Measurements from ENCODE around the gene RAB37.

The RAB37 gene

DNA sequence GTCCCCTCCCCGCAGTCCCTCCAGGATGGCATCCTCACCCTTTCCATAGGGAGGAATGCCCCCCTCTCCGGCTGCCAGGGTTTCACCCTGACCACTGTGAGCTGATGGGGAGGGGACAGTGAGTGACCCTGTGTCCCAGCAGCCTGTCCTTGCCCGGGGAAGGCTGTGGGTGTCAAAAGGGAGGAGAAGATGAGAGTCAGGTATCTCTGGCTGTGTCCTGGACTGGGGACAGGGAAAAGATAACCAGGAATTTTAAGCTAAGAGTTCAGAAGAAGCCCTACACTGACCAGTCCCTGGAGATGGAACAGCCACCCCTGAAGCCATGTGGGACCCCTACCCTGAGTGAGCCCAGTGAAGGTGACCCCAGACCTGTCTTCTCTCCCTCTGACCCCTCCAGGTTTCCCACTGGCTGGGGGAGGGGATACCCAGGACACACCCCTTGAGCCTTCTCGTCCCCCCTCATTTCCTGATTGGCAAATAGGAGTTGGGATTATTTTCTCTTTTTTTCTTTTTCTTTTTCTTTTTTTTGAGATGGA, 27.8 kb downstream of the RAB37 start:
- DNase-seq: no peak

DNA sequence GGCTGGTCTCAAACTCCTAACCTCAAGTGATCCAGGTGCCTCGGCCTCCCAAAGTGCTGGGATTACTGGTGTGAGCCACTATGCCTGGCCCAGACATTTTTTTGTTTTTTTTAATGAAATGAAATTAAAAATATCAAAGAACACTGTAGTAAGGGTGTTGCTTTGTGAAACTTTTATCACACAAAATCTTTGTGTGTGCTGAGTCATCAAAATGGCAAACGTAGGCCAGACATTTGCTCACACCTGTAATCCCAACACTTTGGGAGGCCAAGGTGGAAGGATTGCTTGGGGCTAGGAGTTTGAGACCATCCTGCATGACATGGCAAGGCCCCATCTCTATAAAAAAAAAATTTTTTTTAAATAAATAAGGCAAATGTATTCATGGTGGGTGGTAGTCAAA, 29.4 kb downstream of the RAB37 start:
- no peak for DNase-seq

DNA sequence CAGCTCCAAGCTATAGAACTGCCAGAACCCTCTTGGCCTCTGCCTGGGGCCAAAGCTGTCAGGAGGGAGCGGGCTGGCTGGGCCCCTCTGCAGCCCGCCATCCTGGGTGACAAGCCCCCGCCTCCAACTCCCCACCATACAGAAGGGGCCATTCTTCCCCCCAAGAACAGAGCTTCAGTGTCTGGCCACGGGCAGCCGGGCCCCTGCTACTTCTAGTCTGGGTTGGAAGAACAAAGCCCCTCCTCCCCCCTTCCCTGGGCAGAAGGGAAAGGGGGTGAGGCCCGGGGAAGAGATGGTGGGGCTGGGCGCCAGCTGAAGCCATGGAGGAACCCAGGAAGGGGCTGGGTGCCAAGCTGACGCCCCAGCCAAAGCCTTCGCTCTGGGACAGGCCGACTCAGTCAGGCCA, 30.1 kb downstream of the RAB37 start:
- no peak for DNase-seq

DNA sequence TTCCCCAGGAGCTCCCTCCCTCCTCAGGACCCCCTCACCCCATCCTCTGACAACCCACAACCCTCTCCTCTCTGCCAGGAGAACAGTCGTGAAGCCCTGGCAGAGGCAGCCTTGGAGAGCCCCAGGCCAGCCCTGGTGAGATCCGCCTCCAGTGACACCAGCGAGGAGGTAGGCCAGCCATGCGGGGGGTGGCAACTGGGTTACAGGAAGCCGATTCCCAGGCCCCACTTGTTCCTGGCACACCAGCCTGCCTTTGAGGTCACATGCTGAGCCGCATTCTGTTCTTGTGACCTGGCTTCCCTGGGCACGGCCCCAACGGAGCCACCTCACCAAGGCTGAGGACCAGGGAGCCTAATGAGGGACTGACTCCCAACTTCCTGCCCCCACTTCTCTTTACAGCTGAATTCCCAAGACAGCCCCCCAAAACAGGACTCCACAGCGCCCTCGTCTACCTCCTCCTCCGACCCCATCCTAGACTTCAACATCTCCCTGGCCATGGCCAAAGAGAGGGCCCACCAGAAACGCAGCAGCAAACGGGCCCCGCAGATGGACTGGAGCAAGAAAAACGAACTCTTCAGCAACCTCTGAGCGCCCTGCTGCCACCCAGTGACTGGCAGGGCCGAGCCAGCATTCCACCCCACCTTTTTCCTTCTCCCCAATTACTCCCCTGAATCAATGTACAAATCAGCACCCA, 31.2 kb downstream of the RAB37 start:
- no peak for DNase-seq

DNA sequence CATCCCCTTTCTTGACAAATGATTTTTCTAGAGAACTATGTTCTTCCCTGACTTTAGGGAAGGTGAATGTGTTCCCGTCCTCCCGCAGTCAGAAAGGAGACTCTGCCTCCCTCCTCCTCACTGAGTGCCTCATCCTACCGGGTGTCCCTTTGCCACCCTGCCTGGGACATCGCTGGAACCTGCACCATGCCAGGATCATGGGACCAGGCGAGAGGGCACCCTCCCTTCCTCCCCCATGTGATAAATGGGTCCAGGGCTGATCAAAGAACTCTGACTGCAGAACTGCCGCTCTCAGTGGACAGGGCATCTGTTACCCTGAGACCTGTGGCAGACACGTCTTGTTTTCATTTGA, 31.7 kb downstream of the RAB37 start:
- DNase-seq: no peak

DNA sequence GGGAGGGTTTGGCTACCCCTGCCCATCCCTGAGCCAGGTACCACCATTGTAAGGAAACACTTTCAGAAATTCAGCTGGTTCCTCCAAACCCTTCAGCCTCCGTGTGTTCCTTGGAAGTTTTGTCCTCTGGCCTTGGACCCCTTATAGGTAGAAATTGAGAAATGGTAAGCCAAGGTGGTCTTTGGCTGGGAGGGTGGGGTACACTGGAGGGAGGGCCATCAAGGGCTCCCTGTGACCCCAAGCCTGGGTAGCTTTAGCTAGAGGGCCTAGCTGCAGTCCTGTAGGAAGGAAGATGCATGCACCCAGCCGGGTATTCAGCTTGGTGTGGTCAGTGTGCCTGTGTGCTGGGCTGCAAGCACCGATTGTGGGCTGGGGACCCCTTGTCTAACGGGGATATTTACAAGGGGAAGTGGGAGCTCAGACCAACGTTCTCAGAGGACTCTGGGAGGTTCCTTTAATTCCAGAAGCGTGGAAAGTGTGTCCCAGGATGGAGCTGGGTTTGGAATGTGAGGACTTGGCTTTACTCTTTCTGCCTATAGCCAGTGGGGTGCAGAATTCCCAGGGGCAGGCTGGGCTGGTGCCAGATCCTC, 32.3 kb downstream of the RAB37 start:
- DNase-seq: no peak

DNA sequence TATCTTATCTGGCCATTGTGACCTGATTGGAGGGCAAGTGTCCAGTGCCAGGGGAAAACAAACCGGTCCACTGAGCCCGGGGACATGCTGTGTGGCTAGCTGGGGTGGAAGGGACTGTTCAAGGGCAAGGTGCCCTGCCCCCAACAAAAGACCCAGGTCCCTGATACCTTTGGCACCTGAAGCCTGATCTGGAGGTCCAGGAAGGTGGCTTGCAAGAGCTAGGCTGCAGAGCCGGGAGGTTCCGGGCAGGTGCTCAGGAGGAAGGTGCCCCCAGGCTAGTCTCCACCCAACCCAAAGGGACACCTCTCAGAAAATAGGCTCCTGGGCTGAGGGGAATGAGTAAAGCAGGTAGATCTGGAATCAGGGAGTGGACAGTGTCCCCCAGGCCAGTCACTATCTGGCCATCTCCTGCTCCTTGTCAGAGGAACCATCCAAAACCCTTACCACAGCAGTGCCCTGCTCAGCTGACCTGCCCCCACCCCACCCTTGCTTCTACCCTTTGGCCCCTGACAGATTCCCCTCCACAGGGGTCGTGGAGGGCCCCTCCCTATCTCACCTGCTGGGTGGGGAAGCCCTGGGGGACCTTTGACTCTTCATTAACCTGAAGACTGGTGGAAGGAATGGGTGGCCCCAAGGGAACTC, 32.9 kb downstream of the RAB37 start:
- no peak for DNase-seq

DNA sequence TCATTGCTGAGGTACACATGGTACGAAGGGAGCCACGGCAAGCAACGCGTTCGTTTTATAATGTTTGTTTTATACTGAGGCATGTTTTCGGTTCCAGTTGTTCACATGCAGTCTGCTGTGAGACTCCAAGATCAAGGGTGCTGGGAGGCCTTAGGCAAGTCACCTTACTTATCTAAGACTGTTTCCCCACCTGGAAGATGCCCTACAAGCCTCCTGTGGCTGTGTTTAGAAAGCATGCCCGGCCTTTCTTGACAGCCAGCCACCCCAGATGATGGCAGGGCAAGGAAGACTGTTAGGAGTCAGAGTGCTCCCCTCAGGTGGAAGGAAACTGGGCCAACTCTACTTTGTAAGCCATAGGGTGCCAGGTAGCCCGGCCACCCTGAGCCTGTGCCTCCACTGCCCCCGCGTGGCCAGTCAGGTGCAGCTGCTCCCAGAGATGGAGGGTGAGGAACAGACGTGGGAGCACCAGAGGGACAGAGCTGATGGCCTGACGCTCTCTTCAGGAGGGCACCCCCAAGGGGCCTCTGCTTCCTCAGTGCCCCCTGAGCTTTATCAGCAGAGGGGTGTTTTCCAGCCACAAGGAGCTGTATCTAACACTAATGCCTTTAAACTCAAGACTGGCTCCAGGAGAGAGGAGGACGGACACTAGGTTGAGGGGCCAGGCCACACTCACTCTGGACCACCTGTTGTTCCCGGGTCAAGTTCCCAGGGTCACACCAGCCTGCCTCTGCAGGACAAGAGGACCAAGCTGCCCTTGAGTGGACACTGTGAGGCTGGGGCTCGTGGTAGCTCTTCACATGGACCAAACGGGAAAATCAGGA, 33.7 kb downstream of the RAB37 start:
- DNase-seq: peak; percentile 87

DNA sequence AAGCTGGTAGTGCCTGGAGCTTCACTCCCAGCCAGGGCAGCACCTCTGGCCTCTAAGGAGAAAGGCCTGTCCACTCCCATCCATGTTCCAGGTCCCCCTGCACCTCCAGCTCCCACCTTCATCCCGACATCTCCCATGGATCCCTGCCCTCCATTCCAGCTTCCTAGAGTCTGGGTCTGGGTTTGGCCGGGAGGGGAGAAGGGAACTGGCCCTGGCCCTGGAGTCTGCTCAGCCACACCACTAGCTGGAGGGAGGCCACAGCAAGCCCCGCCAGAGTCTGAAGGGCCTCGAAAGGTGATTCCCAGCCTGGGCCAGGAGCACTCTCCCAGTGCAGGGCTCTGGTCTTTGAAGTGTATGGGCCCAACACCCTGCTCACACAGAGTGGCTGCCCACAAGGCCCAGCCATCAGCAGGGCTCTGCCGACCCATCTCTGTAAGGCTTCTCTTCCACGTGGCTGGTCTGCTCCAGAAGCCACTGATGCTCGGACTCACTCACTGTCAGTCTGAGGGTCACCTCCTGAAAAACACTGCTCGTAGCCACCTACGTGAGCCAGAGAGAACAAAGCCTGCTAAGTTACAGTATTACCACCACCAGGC, 34.4 kb downstream of the RAB37 start:
- DNase-seq: no peak

DNA sequence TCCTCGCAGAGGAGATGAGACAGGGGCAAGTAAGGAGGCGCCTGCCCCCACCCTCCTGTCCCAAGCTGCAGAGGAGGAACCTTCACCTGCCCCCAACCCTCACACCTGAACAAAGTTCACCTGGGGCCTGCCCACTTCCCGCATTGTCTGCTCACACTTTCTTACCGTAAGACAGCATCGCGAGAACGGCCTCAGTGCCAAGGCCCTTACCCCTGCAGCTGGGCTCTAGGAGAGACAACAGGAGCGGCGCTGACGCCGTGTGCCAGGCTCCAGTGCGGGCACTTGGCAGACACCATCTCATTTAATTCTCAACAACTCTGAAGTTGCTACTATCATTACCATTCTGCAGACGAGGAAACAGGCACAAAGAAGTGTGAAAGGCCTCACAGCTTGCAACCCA, 35.0 kb downstream of the RAB37 start:
- DNase-seq: no peak

DNA sequence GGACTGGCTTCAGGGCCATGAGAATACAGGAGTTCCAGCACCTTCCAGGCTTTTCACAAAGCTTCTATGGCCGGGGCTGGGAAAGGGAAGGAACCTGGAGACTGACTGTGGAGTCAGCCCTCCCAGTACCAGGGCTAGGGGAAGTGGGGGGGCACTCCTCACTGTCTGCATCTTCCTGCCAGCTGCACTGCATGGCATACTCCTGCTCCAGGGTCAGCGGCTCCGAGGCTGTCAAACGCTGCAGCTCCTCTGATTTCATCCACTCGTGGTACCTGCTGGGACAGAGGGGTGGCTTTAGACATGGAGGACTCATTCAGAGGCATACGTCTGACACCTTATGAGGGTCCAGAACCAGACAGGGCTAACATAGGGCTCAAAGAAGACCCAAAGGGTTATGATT, 36.4 kb downstream of the RAB37 start:
- no peak for DNase-seq

DNA sequence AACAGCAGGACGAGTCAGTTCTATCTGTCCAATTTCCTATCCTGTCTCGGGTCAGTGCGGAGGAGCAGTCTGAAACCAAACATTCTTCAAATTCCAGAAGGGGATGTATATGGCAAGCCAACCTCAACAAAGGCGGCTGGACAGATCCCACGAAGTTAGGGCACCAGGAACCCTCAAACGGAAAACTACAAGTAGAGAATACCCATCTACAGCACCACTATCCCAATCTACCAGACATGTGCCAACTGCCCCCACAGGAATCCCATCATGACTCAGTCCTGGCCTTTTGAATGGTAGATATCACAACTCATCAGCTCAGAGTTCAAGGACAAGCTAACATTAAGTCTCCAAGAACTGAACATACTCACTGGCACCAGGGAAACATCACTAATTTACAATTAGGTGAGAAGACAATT, 36.8 kb downstream of the RAB37 start:
- no peak for DNase-seq

DNA sequence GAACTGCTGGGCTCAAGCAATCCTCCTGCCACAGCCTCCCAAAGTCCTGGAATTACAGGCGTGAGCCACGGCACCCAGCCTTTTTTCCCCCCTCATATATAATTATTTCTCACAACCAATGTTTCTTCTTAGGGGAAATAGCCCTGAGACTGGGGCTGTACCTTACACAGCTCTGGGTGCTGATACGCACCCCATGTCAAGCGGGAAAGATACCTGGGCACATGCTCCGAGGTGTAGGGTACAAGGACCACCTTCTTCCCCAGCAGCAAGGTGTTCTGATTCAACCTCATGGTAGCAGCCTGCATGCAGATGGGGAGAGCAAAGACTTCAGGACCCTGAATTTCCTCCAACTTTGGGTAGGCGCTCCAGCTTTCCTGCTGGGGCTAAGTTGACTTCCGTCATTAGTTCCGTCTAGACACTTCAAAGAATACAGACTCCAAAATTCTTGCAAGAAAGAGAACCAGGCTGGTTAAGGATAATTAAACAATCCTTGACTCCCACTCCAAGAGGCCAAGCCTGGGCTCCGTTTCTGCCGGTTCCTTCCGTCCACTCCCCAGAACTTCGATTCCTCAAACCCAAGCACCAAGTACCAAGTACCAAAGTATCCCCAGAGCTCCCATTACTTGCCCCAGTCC, 38.5 kb downstream of the RAB37 start:
- DNase-seq: no peak

DNA sequence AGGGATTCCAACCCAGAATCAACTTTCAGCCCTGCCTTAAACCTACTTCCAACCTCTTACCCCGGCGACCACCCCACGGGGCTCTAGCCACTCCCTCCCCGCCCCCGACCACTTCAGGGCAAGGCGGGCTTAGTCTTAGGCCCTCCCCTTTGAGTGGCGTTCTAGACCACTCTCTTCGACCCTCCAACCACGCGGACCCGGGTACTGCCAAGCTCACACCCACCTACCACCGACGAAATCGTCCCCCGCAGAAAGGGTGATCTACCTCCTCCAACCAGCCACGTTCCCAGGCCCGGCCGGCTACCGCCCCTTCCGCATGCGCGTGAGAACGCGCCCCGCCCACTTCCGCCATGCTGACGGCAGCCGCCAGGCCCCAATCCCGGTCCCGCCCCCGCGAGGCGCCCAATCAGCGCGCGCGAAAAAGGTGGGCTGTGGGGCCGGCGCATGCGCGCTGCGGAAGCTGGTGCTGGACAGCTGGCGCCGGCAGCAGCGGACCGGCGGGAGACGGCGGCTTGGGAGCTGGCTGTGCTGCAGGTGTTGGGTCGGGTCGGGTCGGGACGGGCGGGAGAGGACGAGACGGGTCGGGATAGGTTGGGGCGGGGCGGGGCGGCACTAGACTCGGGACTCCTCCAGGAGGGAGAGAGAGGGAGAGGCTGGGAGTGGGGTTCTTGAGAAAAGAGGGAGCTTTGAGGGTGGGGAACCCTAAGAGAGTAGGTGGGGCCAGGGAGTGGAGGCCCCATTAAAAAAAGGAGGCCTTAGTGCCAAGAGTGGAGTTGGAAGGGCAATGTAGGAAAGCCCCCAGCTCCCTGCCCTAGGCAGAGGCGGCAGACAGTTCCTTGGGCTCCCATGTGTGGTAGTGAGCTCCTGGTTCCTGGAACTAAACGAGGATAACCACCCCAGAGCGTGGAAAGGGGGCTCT, 39.2 kb downstream of the RAB37 start, which contains the start of gene NAT9:
NAT9 (minus strand) TSS at position 302 of the 919 bp plus-strand sequence. CDS start 647 bp downstream, outside the sequence.
- DNase-seq: peak; percentile 99

DNA sequence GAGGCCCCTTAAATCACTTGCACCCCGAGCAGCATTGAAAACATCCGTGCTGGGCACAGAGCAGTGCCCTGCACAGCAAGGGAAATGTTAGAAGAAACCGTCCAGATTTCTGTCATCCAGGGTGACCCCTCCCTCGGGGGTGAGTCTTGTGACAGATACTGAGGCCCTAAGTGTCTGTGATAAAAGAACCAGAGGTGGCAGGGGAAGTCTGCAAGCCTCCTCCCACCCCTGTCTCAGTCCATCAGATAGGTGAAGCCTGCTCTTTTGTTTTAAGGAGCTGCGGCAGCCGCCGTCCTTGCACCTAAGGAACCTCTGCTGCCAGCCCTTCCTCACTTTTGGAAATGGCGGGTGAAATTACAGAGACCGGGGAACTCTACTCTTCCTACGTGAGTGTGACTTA, 39.9 kb downstream of the RAB37 start:
- DNase-seq: no peak

DNA sequence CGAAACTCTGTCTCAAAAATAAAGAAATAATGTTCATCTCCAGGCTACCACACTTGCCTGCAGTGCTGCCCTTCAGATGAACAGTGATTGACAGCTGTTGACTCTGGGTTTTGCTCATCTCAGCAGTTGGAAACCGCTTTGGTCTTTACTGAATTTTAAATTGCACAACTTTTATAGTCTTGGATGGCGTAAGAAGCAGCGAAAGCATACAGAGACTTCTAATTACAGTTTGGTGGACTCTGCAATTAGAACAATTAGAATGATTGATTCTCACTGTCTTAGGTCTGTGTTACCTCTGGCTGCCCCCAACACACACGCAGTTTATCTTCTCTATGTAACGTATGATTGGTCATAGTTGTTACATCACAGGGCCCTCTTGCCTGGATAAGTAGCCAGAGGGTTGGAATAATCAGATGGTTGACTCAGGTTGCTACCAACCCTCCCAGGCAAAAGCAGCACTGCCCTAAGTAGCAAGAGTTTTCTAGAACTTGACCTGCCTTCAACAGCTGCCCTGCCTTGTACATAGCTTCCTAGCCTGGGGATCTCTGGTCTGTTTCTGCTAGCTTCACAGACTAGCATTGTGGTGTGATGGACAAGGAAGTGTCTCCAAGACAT, 41.0 kb downstream of the RAB37 start:
- no peak for DNase-seq

DNA sequence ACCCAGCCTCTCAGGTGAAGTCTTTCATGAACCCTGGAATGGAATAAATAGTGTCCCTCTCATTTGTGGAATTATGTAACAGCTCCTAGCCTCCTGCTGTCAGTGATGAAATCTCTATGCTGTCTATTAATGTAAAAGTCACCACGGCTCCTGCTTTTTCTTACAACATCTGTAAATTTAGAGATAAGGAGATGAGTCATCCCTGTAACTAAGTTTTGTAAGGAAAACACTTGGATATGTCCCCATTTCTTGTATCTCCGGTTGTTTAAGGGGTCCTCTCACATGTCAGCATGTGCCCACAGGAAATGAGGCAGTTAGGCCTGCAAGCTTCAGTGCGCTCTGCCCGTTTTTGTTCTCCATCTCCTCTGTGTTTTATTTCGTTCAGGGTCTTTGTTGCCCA, 41.9 kb downstream of the RAB37 start:
- DNase-seq: no peak

DNA sequence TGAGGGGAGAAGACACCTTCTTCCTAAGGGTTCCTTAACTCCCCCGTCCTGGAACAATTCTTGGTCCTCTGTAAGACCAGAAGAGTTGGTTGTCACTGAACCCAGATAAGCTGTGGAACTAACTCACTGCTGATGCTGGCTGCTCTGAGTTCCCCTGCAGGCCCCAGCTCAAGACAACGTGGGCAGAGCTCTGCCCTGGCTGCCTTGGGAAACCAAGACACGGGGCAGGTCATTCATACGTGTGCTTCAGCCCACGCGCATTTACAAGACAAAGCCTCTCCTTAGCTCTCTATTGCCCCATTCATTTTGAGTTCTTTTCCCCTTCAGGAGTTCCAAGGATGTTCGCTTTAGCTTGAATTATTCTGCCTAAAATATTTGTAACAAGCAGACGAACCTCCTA, 42.4 kb downstream of the RAB37 start:
- DNase-seq: no peak

DNA sequence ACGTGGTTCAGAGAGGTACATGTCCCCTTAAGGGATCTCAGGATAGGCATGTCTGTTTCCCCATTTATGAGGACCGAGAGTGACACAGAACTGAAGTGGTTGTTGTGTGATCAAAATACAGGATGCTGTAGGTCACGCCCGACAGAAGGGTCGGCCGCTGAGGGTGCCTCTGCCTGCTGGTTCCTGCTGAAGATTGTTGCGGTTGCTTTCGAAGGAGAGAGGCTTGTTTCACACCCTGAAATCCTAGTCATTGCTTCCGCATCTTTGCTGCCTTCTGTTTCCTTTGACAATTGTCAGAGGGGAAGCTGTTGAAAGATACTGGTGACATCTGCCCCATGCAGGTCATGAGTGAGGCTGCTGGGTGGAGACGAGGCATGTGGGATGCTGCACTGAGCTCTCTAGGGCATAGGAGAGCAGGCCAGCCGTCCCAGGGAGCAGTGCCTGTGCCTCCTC, 42.9 kb downstream of the RAB37 start:
- peak; percentile 78 for DNase-seq

DNA sequence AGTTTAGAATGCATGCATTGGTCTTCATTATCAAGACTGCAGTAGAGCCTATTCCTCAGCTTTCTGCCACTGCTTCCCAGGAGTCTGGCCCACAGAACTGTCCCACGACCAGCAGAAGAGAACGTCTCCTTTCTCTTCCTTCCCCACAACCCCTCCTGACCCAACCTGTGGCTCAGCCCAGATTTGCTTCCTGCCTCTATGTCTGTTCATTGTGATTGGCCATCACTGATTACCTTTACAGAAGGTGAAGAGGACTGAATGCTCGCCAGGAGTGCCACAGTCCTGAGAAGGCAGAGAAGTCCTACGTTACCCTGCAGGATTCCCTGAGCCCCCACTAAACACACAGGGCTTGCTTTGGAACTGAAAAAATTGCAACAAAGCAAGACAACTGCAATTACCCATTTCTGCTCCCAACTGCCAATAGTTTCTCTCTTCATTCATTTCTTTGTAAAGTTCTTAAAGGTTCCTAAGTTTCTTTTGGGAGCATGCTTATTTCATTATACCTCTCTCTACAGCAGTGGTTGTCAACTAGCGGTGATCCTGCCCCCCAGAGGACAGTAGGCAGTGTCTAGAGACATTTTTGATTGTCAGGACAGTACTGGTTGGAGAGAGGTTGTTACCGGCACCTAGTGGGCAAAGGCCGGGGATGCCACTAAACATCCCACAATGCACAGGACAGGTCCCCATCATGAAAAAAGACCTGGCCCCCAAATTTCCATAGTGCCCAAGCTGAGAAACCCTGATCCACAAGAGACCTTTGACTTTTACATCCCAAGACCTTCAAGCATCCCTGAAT, 43.6 kb downstream of the RAB37 start:
- DNase-seq: no peak
